PFSK-1 (cell line): ENCODE measurements around the gene SOX30.

Experiments
- FOXP2 ChIP-seq: optimal IDR thresholded peaks from 2 replicates; pipeline ENCODE3; 2011; ENCODE audit warnings: borderline replicate concordance, control low read depth, inconsistent platforms; ENCODE audit not compliant: insufficient read depth; ENCODE audit errors: extremely low read length, extremely low read depth
- POLR2AphosphoS5 ChIP-seq: IDR thresholded peaks from 2 replicates; pipeline ENCODE4 v1.6.1; 2012; ENCODE audit warnings: low read depth, mild to moderate bottlenecking, control low read depth, low read length, moderate library complexity
- SIN3A ChIP-seq: IDR thresholded peaks from 2 replicates; pipeline ENCODE4 v1.6.1; 2012; ENCODE audit warnings: mild to moderate bottlenecking, low read length, moderate library complexity, borderline replicate concordance; ENCODE audit not compliant: insufficient read depth
- TAF1 ChIP-seq: IDR thresholded peaks from 2 replicates; pipeline ENCODE4 v1.6.1; 2012; ENCODE audit warnings: low read length, control low read depth, borderline replicate concordance; ENCODE audit not compliant: insufficient read depth
- TF ChIP-seq, protein P1 (sequence below), 2 experiments: IDR thresholded peaks; 2 replicates each; pipeline versions ENCODE4 v1.6.1 to v1.8.0; 2011 to 2012; ENCODE audit warnings: low read depth in 2 of 2, low read length in 2 of 2, control low read depth in 1 of 2, inconsistent platforms in 1 of 2, mild to moderate bottlenecking in 1 of 2, moderate library complexity in 1 of 2; ENCODE audit not compliant: insufficient read depth in 1 of 2

The SOX30 gene

GRCh38 chr5:157659868-157660660 is 7.8 kb upstream of the SOX30 start:
- TF ChIP-seq FOXP2 (no peak), POLR2AphosphoS5 (no peak), SIN3A (no peak), TAF1 (no peak)
- TF ChIP-seq, protein P1, sequence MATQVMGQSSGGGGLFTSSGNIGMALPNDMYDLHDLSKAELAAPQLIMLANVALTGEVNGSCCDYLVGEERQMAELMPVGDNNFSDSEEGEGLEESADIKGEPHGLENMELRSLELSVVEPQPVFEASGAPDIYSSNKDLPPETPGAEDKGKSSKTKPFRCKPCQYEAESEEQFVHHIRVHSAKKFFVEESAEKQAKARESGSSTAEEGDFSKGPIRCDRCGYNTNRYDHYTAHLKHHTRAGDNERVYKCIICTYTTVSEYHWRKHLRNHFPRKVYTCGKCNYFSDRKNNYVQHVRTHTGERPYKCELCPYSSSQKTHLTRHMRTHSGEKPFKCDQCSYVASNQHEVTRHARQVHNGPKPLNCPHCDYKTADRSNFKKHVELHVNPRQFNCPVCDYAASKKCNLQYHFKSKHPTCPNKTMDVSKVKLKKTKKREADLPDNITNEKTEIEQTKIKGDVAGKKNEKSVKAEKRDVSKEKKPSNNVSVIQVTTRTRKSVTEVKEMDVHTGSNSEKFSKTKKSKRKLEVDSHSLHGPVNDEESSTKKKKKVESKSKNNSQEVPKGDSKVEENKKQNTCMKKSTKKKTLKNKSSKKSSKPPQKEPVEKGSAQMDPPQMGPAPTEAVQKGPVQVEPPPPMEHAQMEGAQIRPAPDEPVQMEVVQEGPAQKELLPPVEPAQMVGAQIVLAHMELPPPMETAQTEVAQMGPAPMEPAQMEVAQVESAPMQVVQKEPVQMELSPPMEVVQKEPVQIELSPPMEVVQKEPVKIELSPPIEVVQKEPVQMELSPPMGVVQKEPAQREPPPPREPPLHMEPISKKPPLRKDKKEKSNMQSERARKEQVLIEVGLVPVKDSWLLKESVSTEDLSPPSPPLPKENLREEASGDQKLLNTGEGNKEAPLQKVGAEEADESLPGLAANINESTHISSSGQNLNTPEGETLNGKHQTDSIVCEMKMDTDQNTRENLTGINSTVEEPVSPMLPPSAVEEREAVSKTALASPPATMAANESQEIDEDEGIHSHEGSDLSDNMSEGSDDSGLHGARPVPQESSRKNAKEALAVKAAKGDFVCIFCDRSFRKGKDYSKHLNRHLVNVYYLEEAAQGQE (IDR thresholded peaks at IDR 0.05; ENCODE audit: insufficient read depth in 1 of 2, low read depth in 2 of 2, low read length in 2 of 2), result no peak

- TF ChIP-seq FOXP2 (no peak), POLR2AphosphoS5 (no peak)
These were observed 6.7 kb upstream of the SOX30 start for GRCh38 chr5:157658893-157659292.

GRCh38 chr5:157657516-157657915 is 5.3 kb upstream of the SOX30 start:
- TF ChIP-seq SIN3A, result no peak
- no peak for TF ChIP-seq TAF1
- no peak for TF ChIP-seq POLR2AphosphoS5
- no peak for TF ChIP-seq FOXP2
- TF ChIP-seq, protein P1 (IDR thresholded peaks at IDR 0.05; ENCODE audit: insufficient read depth in 1 of 2, low read depth in 2 of 2, low read length in 2 of 2), result no peak

DNA sequence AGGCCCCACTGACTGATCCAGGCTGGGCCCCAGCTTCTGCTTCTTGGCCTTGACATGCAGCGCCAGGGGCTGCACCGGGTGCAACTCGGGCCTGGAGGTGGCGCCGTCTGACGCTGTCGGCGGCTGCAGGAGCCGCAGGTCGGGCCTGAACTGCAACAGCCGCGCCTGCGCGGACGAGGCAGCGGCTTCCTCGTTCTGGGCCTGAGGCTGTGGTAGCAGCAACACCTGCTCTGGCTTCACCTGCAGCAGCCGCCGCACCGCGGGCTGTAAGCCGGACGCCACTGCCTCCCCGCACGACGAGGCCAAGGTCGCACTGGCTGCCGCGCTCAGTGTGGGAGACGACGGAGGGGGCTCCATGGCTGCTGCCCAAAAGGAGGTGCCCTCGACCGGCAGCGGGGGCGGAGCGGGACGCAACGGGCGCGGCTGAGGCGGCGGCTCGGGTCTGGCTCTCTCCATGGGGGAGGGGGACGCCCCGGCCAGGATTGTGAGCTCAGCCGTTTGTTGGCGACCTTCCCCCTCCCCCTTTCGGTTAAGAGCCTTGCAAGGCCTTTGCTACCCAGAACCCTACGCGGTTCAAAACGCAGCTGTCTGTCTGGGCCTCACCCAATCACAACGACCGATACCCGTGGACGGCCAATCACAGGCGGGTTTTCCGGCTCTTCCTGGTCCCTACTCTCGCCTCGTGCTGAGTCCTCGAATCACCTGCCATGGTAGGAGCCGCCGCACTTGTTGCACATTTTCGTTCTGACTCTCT is 438 bp downstream of the SOX30 start:
- TF ChIP-seq FOXP2 (no peak), POLR2AphosphoS5 (no peak), TAF1 (no peak), SIN3A (no peak)
- TF ChIP-seq, protein P1 (IDR thresholded peaks at IDR 0.05; ENCODE audit: insufficient read depth in 1 of 2, low read depth in 2 of 2, low read length in 2 of 2), result no peak

DNA sequence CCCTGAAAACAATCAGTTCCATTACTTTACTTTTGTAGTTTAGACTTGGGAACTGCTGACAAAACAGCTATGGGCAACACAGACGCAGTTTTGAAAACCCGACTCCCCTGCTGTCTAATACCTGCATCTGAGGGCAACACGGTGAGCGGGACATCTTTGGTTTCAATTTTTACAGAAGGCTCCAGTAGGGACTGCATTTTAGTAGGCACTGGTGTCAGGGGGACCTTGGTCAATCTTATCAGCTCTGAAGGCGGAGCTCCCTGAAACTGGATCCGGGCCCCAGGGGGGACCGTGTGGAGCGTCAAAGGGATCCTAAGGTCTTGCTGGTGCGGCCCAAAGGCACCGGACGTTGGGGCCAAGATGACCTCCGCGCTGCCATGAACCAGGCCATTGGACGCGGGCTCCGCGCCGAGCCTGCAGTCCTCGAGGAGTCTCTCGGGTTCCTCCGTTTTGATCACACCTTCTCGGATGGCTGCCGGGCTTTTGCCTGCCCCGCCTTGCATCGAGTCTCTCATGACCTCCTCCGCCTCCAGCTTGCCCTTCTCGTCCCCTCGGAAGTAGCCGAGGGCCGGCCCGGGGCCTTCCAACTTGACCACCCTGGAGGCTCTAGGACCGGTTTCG is 1.1 kb downstream of the SOX30 start:
- TF ChIP-seq, protein P1 (IDR thresholded peaks at IDR 0.05; ENCODE audit: insufficient read depth in 1 of 2, low read depth in 2 of 2, low read length in 2 of 2), result no peak
